GM12874 (cell line): ENCODE data around the gene BICRA.

Source experiments
- TF ChIP-seq, protein P1 (sequence below): IDR thresholded peaks from 2 replicates; pipeline ENCODE4 v1.5.1; 2011; ENCODE audit warnings: low read depth, mild to moderate bottlenecking, control low read depth, low read length, moderate library complexity; ENCODE audit not compliant: insufficient read depth

The BICRA gene

DNA sequence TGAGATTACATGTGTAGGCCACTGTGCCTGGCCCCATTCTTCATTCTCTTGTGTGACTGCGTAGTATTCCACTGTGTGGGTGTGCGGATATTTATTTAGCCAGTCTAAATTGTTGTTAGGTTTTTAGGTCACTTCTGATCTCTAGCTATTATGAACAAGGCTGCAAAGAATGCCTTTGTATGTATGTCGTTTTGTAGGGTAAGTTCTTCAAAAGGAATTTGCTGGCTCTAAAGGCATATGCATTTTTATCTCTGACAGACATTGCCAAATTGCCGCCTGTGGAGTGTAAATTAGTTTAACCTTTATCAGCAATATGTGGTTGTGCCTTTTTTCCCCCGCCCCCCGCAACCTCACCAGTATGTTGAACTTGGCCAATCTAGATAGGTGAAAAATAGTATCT lies 74.0 kb downstream of the BICRA start:
- TF ChIP-seq, protein P1, sequence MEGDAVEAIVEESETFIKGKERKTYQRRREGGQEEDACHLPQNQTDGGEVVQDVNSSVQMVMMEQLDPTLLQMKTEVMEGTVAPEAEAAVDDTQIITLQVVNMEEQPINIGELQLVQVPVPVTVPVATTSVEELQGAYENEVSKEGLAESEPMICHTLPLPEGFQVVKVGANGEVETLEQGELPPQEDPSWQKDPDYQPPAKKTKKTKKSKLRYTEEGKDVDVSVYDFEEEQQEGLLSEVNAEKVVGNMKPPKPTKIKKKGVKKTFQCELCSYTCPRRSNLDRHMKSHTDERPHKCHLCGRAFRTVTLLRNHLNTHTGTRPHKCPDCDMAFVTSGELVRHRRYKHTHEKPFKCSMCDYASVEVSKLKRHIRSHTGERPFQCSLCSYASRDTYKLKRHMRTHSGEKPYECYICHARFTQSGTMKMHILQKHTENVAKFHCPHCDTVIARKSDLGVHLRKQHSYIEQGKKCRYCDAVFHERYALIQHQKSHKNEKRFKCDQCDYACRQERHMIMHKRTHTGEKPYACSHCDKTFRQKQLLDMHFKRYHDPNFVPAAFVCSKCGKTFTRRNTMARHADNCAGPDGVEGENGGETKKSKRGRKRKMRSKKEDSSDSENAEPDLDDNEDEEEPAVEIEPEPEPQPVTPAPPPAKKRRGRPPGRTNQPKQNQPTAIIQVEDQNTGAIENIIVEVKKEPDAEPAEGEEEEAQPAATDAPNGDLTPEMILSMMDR: no peak

DNA sequence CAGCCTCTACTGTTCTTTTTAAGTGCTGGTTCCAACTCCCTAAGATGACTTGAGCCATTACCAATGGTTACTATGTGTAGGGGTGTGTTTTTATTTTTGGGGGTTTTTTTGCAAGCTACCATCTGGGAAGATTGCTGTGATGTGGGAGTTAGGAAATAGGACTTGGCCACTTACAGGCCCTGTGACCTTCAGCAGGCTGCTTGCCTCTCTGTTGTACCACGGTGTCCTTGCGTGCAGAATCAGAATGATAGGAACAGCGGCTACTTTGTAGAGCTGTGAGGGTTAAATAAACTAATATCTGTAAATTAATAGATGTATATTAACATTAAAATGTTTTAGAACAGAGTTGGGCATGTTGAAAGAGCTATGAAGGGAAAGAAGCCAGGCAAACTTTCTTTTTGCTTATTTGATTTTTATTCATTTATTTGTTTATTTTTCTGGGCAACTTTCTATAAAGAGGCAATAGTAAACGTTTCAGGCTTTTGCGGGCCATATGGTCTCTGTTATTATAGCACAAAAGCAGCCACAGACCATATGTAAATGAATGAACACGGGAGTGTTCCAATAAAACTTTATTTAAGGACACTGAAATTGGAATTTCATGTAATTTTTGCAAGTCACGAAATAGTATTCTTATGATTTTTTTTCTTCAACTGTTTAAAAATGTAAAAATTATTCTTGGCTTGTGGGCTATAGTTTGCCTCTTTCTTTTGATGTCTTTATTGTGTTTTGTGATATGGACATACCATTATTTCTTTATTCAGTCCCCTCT lies 77.9 kb downstream of the BICRA start:
- TF ChIP-seq, protein P1: no peak

DNA sequence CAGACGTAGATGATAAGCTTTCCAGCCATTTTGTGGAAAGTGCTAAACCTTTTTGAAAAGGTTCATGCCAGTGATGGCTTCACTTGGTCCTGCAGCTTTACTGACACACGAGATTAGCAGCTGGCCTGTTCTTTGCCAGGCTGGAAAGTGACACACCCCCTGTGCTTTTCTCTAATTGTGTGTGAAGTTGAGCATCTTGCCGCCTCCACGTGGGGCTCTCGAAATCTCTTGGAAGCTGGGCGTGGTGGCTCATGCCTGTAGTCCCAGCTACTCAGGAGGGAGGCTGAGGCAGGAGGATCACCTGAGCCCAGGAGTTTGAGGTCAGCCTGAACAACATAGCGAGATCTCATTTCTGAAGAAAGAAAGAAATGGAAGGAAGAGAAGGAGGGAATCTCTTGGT lies 79.0 kb downstream of the BICRA start:
- TF ChIP-seq, protein P1: no peak

DNA sequence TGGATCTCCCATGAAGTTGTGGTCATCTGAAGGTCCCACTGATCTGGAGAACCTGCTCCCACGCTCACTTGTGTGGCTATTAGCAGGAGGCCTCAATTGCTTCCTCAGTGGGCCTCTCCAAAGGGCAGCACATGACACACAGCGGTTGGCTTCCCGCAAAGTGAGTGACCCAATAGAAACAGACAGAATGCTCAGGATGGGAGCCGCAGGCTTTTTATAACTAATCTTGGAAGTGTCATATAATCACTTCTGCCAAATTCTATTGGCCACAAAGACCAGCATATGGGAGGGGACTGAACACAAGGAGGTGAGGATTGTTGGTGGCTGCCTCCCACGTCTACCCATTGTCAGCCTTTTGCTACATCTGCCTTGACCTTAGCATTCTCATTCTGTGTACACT lies 82.2 kb downstream of the BICRA start:
- TF ChIP-seq, protein P1: no peak

DNA sequence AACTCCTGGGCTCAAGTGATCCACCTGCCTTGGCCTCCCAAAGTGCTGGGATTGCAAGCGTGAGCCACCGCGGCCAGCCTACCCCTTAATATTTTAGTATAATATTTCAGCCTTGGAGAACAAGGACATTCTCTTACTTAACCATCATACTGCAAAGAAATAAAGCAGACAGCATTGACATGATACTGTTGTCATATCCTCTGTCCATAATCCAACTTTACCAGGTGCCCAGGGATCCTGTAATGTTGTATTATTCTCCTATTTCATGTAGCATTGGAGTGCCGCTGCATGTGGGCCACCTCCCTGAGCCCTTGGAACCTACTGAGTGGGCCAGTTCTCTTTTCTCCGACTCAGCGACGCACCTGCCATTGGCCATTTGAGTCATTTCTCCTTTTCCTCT lies 82.8 kb downstream of the BICRA start:
- TF ChIP-seq, protein P1: no peak

DNA sequence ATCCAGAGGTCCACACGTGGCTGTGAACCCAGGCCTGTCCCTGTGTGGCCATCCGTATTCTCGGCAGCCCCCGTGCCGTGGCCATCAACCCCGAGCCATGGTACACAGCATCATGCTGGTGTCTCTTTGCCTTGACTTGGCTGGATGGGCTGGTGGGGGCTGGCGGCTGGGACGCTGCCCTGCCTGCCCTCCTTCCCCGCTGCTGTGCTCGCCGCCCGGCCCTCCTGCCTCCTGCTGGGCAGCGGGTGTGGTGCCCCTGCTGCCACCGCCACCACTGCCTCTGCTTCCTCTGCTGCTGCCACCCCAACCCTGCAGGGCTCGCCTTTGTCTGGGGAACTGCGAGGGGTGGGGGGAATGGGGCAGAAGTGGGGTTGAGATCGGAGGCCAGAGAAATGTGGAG lies 84.6 kb downstream of the BICRA start:
- TF ChIP-seq, protein P1: no peak

DNA sequence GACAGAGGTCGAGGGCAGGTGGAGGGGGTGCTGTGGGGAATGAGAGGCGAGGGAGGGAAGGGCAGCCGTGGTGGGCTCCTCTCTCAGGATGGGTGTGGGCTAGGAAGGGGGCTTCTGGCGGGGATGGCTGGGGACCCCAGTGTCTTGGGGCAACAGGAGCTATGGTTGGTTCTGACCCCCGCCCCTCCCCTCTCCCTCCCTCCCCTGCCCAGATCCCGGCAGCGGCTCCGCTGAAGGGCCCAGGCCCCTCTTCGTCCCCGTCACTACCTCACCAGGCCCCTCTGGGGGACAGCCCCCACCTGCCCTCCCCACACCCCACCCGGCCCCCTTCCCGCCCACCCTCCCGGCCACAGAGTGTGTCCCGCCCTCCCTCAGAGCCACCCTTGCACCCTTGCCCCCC lies 85.0 kb downstream of the BICRA start:
- TF ChIP-seq, protein P1: no peak
